ENCODE data around the gene NR2C2AP. TPM values are rescaled to one million over a fixed set of nuclear protein-coding genes. Genes with fewer than 3 reads are reported as not detected.
"Not testable (repeated sequence)": the region's sequence is repeated elsewhere in the genome, so short reads cannot be mapped to it uniquely, and the experiment has no call there.

NR2C2AP gene
- total RNA-seq, 4 donors from 2014 or later: 5.0 to 11.6 (median 8.7) TPM

DNA sequence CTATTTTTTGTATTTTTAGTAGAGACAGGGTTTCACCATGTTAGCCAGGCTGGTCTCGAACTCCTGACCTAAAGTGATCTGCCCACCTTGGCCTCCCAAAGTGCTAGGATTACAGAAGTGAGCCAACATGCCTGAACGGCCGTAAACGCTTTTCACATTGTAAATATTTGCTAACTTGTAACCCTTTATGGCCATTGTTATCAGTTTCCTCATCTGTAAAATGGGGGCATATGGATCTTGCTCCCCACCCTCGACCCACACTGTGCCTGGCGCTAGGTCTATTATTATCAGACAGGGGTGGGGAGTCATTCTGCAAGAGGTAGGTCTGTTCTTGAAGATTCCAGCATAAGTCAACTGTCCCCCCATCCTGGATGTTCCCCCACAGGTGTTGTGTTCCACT lies 20.4 kb upstream of the NR2C2AP start:
- H3K27ac ChIP-seq: no peak overlapping the region
- H3K36me3 ChIP-seq: no peaks in the 10 kb centered on the region
- no peak for DNase-seq
- no peaks in the 10 kb centered on the region for H3K27me3 ChIP-seq
- peaks cover 0 to 11% (median 5%) of the 10 kb centered on the region in 4 donors for H3K4me1 ChIP-seq
- TF ChIP-seq, protein P1, sequence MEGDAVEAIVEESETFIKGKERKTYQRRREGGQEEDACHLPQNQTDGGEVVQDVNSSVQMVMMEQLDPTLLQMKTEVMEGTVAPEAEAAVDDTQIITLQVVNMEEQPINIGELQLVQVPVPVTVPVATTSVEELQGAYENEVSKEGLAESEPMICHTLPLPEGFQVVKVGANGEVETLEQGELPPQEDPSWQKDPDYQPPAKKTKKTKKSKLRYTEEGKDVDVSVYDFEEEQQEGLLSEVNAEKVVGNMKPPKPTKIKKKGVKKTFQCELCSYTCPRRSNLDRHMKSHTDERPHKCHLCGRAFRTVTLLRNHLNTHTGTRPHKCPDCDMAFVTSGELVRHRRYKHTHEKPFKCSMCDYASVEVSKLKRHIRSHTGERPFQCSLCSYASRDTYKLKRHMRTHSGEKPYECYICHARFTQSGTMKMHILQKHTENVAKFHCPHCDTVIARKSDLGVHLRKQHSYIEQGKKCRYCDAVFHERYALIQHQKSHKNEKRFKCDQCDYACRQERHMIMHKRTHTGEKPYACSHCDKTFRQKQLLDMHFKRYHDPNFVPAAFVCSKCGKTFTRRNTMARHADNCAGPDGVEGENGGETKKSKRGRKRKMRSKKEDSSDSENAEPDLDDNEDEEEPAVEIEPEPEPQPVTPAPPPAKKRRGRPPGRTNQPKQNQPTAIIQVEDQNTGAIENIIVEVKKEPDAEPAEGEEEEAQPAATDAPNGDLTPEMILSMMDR (IDR thresholded peaks at IDR 0.05): no peak
- TF ChIP-seq POLR2A (IDR thresholded peaks at IDR 0.05): no peak
- no peaks in the 10 kb centered on the region for H3K9me3 ChIP-seq
- H3K4me3 ChIP-seq: no peak overlapping the region

DNA sequence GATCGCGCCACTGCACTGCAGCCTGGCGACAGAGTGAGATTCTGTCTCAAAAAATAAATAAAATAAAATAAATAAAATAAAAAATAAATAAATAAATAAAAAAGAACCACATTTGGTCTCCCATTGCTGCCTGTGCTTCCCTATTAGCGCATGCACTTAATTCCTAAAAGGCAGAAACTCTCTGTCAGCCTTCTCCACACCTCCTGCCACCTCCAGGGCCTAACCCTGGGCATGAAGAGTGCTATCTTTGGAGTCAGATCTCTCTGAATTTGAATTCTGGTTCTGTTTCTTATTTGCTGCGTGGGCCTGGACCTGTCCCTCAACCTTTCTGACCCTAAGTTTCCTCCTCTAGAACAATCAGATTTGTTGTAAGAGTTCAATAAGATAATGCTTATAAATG lies 19.8 kb upstream of the NR2C2AP start:
- no peak overlapping the region for H3K4me3 ChIP-seq
- no peaks in the 10 kb centered on the region for H3K9me3 ChIP-seq
- peaks cover 0 to 11% (median 5%) of the 10 kb centered on the region in 4 donors for H3K4me1 ChIP-seq
- DNase-seq: no peak
- no peak overlapping the region for H3K27ac ChIP-seq
- TF ChIP-seq, protein P1 (IDR thresholded peaks at IDR 0.05): no peak
- no peak for TF ChIP-seq POLR2A (IDR thresholded peaks at IDR 0.05)
- H3K27me3 ChIP-seq: no peaks in the 10 kb centered on the region
- H3K36me3 ChIP-seq: no peaks in the 10 kb centered on the region

DNA sequence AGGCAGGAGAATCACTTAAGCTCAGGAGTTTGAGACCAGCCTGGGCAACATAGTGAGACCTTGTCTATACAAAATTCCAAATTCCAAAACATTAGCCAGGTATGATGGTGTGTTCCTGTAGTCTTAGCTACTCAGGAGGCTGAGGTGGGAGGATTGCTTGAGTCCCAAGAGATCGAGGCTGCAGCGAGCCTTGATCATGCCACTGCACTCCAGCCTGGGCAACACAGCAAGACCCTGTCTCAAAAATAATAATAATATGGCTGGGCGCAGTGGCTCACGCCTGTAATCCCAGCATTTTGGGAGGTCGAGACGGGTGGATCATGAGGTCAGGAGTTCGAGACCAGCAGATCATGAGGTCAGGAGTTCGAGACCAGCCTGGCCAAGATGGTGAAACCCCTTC lies 17.8 kb upstream of the NR2C2AP start:
- peaks cover 0 to 11% (median 5%) of the 10 kb centered on the region in 4 donors for H3K4me1 ChIP-seq
- not testable (repeated sequence) for H3K4me3 ChIP-seq, H3K9me3 ChIP-seq, DNase-seq, H3K27me3 ChIP-seq, H3K27ac ChIP-seq, H3K36me3 ChIP-seq

DNA sequence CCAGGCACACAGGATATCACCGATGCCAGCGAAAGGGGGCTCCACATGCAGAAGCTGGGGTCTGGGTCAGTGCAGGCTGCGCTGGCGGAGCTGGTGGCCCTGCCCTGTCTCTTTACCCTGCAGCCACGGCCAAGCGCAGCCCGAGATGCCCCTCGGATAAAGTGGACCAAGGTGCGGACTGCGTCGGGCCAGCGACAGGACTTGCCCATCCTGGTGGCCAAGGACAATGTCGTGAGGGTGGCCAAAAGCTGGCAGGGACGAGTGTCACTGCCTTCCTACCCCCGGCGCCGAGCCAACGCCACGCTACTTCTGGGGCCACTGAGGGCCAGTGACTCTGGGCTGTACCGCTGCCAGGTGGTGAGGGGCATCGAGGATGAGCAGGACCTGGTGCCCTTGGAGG lies 15.7 kb upstream of the NR2C2AP start:
- H3K36me3 ChIP-seq: no peaks in the 10 kb centered on the region
- H3K27me3 ChIP-seq: peaks cover 0 to 3% of the 10 kb centered on the region in 2 donors
- TF ChIP-seq, protein P1 (IDR thresholded peaks at IDR 0.05): no peak
- no peak for TF ChIP-seq POLR2A (IDR thresholded peaks at IDR 0.05)

DNA sequence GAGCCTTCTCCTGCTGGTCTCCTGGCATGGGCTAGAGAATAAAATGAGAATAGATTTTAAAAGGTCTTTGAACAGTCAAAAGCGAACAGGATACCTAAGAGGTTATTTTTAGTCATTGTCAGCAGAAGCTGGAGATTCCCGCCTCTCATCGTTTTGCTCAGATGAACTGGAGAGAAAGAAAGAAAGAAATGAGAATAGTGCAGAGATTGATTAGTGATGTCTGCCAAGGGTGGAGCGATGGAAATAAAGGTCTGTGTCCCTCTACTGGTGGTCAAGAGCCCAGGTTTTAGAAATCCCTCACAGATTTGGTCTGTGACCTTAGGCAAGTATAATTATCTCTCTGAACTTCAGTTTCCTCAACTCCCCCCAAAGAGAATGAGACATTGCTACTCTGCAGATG lies 13.9 kb upstream of the NR2C2AP start:
- no peak overlapping the region for H3K4me3 ChIP-seq
- no peak for TF ChIP-seq POLR2A (IDR thresholded peaks at IDR 0.05)
- TF ChIP-seq, protein P1 (IDR thresholded peaks at IDR 0.05): no peak

More for the DNA sequence above, 15.7 kb upstream of the NR2C2AP start:
- H3K9me3 ChIP-seq: no peaks in the 10 kb centered on the region
- no peak overlapping the region for H3K4me3 ChIP-seq
- H3K27ac ChIP-seq: no peak overlapping the region
- H3K4me1 ChIP-seq: no peaks in the 10 kb centered on the region
- no peak for DNase-seq

DNA sequence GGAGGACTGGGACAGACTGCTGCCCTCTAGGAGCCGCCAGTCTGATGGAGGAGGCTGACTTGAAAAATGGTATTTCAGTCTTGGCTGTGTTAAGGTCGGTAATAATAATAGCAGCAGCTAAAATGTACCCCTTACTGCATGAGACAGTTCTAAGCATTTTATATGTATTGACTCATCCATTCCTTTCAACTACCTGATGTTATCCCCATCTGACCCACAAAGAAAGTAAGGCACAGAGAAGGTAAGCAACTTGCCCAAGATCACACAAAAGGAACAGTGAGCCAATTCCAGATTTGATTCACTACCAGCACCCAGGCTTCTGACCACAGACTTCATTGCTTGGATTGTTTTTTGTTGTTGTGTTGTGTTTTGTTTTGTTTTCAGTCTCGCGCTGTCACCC lies 12.6 kb upstream of the NR2C2AP start:
- no peaks in the 10 kb centered on the region for H3K9me3 ChIP-seq

More for the DNA sequence above, 13.9 kb upstream of the NR2C2AP start:
- no peaks in the 10 kb centered on the region for H3K36me3 ChIP-seq
- H3K27me3 ChIP-seq: peaks cover 0 to 13% of the 10 kb centered on the region in 2 donors
- H3K4me1 ChIP-seq: no peaks in the 10 kb centered on the region
- DNase-seq: no peak
- no peaks in the 10 kb centered on the region for H3K9me3 ChIP-seq
- H3K27ac ChIP-seq: no peak overlapping the region

DNA sequence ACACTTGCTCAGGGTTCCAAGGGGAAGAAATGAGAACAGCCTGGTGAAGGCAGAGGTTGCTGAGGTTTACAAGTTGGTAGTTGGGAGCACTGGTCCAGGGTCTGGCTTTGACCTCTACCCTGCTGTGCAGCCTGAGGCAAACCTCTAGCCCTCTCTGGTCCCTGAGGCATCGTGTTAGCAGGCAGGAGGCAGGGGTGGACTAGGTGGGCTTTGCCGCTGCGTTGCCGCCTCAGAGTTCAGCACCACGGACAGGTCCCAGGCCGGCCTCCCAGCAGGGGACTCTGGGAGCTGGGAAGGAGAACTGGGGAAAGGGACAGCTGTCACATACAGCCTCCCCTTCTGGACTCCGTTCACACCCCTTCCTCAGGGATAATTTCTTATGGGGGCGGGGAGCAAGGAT lies 11.7 kb upstream of the NR2C2AP start:
- Histone ChIP-seq H3K27ac (no peak overlapping the region), H3K36me3 (no peaks in the 10 kb centered on the region), H3K9me3 (no peaks in the 10 kb centered on the region), H3K4me3 (no peak overlapping the region), H3K4me1 (no peaks in the 10 kb centered on the region), H3K27me3 (peaks cover 0 to 24% of the 10 kb centered on the region in 2 donors)
- no peak for DNase-seq
- no peak for TF ChIP-seq POLR2A (IDR thresholded peaks at IDR 0.05)

More for the DNA sequence above, 12.6 kb upstream of the NR2C2AP start:
- no peak for TF ChIP-seq POLR2A (IDR thresholded peaks at IDR 0.05)
- Histone ChIP-seq H3K36me3 (no peaks in the 10 kb centered on the region), H3K4me1 (no peaks in the 10 kb centered on the region), H3K27me3 (peaks cover 0 to 24% of the 10 kb centered on the region in 2 donors), H3K27ac (no peak overlapping the region), H3K4me3 (no peak overlapping the region)
- no peak for DNase-seq

All from Peyer's patch (tissue), 4 donors.